Tibial nerve (tissue), 4 donors: ENCODE data around the gene NDUFS7. TPM values are rescaled to one million over a fixed set of nuclear protein-coding genes. Genes with fewer than 3 reads are reported as not detected.

Experiments used
- DNase-seq, 2 donors: peaks; one replicate each; pipeline ENCODE4 v3.0.0-alpha.2; 2019; ENCODE audit warnings: low spot score in 2 of 2
- H3K27ac ChIP-seq, 4 donors: fragments of 200-600 bp; sonication (generic) in 3 of 4; one replicate each; pipeline ENCODE4 v1.5.1; 2017 to 2019; ENCODE audit warnings: mild to moderate bottlenecking in 1 of 4
- H3K27me3 ChIP-seq, 2 donors: fragments of 200-600 bp; sonication (generic) in 1 of 2; one replicate each; pipeline versions ENCODE4 v1.5.1 to v1.6.0; 2017 to 2019
- H3K36me3 ChIP-seq, 3 donors: fragments of 200-600 bp; sonication (generic); one replicate each; pipeline ENCODE4 v1.5.1; 2018 to 2019
- H3K4me1 ChIP-seq, 4 donors: fragments of 200-600 bp; sonication (generic) in 3 of 4; one replicate each; pipeline ENCODE4 v1.5.1; 2017 to 2019
- H3K4me3 ChIP-seq, 4 donors: fragments of 200-600 bp; sonication (generic) in 3 of 4; one replicate each; pipeline ENCODE4 v1.5.1; 2017 to 2019; ENCODE audit warnings: mild to moderate bottlenecking in 1 of 4, moderate library complexity in 1 of 4
- H3K9me3 ChIP-seq, 4 donors: fragments of 200-600 bp; sonication (generic) in 3 of 4; one replicate each; pipeline ENCODE4 v1.5.1; 2017 to 2019
- CTCF ChIP-seq, 5 experiments: fragments of 200-600 bp in 3 of 5; fragments of 450-650 bp in 2 of 5; sonication (generic) in 3 of 5; IDR thresholded peaks; one replicate each; pipeline ENCODE4 v1.5.1; 2016 to 2019; ENCODE audit warnings: antibody characterized with exemption in 5 of 5, mild to moderate bottlenecking in 3 of 5, moderate library complexity in 2 of 5
- EP300 ChIP-seq, 2 donors: sonication (generic); formaldehyde crosslinking; IDR thresholded peaks; one replicate each; pipeline ENCODE4 v1.6.1; 2017; ENCODE audit warnings: antibody characterized with exemption in 2 of 2, mild to moderate bottlenecking in 1 of 2
- POLR2A ChIP-seq, 2 donors: fragments of 450-650 bp; IDR thresholded peaks; one replicate each; pipeline ENCODE4 v1.6.1; 2017; ENCODE audit warnings: antibody characterized with exemption in 2 of 2, mild to moderate bottlenecking in 2 of 2, moderate library complexity in 2 of 2
- WGBS, 2 donors: methylation state at CpG; one replicate each; pipeline ENCODE4 v1.1.5; 2018; 5-methylcytosine and 5-hydroxymethylcytosine counted together
- total RNA-seq, 4 donors: library from RNA; depleted of rRNA; stranded (reverse); fragments of >200 nt; gene quantifications; one replicate each; pipeline ENCODE4 v1.1.0, GENCODE V29; 2016

Gene NDUFS7
- total RNA-seq, 4 donors from 2014 or later = 146 to 162 (median 151) TPM

DNA sequence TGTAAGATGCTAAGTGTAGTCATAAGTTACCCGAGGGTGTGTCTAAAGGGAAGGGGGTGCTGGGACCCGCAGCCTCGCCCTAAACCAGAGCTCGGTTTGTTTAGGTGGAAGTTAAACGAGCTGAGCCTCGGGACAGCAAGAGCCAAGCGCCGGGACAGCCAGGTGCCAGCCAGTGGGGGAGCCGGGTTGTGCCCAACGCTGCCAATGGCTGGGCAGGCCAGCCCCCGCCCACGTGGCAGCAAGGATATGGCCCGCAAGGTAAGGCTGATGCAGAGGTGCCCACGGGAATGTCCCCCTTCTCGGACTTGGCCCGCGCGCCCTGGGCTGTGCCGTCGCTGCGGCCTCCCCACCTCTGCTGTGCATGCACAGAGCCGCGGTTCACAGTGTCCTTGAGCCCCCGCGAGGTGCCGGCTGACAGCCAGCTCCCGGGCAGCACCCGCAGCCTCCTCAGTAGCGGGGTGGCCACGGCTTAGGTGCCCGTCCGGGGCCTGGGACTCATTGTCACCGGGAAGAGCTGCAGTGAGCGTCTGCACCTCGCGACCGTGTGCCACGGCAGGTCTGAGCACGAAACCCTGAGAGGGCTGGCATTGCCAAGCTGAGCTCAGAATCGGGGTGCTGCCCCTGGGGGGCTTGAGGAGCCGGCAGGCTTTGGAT, 45.2 kb downstream of the NDUFS7 start:
- Histone ChIP-seq H3K4me1 (no peaks in the 10 kb centered on the region), H3K27ac (no peak overlapping the region), H3K36me3 (peaks cover 3 to 100% (median 24%) of the 10 kb centered on the region in 3 donors), H3K4me3 (no peak overlapping the region), H3K27me3 (no peaks in the 10 kb centered on the region), H3K9me3 (no peaks in the 10 kb centered on the region)
- no peak for TF ChIP-seq CTCF (IDR thresholded peaks at IDR 0.05)
- TF ChIP-seq EP300 (IDR thresholded peaks at IDR 0.05) = no peak
- no peak for TF ChIP-seq POLR2A (IDR thresholded peaks at IDR 0.05)
- WGBS, 2 donors = 85 to 88% methylated on average over 24 to 41 of the region's 41 CpGs
- DNase-seq = no peak

DNA sequence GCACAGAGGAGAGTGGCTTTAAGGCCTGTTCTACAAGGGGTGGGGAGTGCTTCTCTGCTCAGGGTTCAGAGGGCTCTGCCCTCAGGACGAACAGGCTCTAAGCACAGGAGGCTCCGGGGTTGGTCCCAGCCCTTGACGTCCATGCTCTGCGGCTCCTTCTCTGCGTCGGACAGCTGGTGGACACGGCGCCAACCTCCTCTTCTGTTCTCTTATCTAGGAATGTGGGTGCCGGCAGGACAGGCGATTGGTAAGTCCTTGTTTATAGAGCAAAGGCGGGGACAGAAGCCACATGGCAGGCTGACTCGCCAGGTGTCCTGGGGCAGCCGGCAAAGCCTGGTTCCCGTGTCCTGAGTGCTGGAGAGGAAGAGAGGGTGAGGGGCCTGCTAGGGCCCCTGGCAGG, 46.0 kb downstream of the NDUFS7 start:
- no peak for TF ChIP-seq POLR2A (IDR thresholded peaks at IDR 0.05)
- no peak for TF ChIP-seq EP300 (IDR thresholded peaks at IDR 0.05)
- no peak for TF ChIP-seq CTCF (IDR thresholded peaks at IDR 0.05)
- no peak overlapping the region for H3K4me3 ChIP-seq
- no peaks in the 10 kb centered on the region for H3K4me1 ChIP-seq
- DNase-seq = no peak
- H3K9me3 ChIP-seq = no peaks in the 10 kb centered on the region
- WGBS, 2 donors = 85 to 91% methylated on average over 14 of the region's 14 CpGs
- H3K27ac ChIP-seq = no peak overlapping the region
- H3K36me3 ChIP-seq = peaks cover 6 to 100% (median 27%) of the 10 kb centered on the region in 3 donors
- no peaks in the 10 kb centered on the region for H3K27me3 ChIP-seq

DNA sequence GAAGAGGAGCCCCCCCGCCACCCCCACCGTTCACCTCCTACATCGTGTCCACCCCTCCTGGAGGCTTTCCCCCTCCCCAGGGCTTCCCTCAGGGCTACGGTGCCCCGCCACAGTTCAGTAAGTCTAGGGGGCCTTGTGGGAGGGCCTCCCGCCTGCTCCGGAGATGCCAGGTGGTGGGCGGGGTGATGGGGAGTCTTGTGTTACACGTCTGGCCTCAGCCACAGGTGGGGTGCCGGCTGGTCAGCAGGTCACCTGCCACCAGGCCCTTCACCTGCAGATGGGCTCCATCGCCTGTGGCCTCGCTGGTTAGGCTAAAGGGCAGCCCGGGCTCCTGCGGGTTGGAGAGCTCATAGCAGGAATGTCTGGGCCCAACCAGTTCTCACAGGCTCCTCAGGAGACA, 46.5 kb downstream of the NDUFS7 start:
- Histone ChIP-seq H3K9me3 (no peaks in the 10 kb centered on the region), H3K27me3 (no peaks in the 10 kb centered on the region), H3K4me3 (no peak overlapping the region), H3K4me1 (no peaks in the 10 kb centered on the region), H3K36me3 (peaks cover 6 to 100% (median 28%) of the 10 kb centered on the region in 3 donors), H3K27ac (no peak overlapping the region)
- TF ChIP-seq EP300 (IDR thresholded peaks at IDR 0.05) (no peak), POLR2A (IDR thresholded peaks at IDR 0.05) (no peak), CTCF (IDR thresholded peaks at IDR 0.05) (no peak)
- WGBS, 2 donors = 84 to 92% methylated on average over 8 to 14 of the region's 14 CpGs
- no peak for DNase-seq

DNA sequence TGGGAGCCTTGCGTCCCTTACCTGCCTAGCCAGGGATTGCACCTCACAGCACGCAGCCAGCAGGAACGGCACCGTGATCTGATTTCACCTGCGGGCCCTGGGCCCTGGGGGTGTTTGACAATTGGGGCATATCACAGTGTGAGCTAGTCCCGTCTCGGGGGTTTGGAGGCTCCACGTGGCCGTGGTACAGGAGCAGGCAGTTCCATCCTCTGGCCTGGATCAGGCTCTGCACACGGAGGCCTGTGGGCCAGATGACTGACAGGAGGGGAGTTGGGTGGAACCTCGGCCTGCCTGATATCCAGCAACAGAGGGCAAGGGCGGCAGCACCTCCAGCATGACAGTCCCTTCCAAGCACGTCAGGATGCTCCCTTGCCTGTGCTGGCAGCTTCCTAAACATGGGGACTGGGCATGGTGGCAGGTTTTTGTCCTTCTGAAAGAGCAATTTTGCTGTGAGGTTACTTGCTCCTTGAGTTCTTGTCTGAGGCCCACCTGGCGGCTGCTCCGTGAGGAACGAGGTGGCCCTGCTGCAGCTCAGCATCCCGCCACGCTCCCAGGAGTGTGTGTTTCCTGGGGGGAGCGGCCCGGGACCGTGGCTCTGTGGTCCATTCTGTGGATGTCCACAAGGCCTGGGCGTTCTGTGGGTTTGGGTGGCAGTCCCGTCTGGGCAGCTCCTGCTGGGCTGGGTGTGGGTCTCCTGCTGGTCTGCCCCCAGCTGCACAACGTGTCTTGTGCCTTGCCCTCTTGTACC, 48.2 kb downstream of the NDUFS7 start:
- Histone ChIP-seq H3K27me3 (no peaks in the 10 kb centered on the region), H3K4me3 (no peak overlapping the region), H3K9me3 (no peaks in the 10 kb centered on the region), H3K27ac (no peak overlapping the region), H3K36me3 (peaks cover 6 to 94% (median 28%) of the 10 kb centered on the region in 3 donors), H3K4me1 (no peaks in the 10 kb centered on the region)
- no peak for DNase-seq
- TF ChIP-seq POLR2A (IDR thresholded peaks at IDR 0.05) = no peak
- TF ChIP-seq CTCF (IDR thresholded peaks at IDR 0.05) = no peak
- no peak for TF ChIP-seq EP300 (IDR thresholded peaks at IDR 0.05)
- 81 to 91% methylated on average over 22 to 24 of the region's 24 CpGs for WGBS, 2 donors

- 92 to 94% methylated on average over 16 of the region's 16 CpGs for WGBS, 2 donors
Measured at GRCh38 chr19:1432507-1432887, 48.8 kb downstream of the NDUFS7 start.

More at GRCh38 chr19:1432507-1432887, 48.8 kb downstream of the NDUFS7 start:
- H3K9me3 ChIP-seq = no peaks in the 10 kb centered on the region
- H3K27me3 ChIP-seq = no peaks in the 10 kb centered on the region
- no peak overlapping the region for H3K4me3 ChIP-seq
- no peak overlapping the region for H3K27ac ChIP-seq
- H3K36me3 ChIP-seq = peaks cover 6 to 89% (median 28%) of the 10 kb centered on the region in 3 donors
- DNase-seq = no peak
- peaks cover 0 to under 1% (median 0%) of the 10 kb centered on the region in 4 donors for H3K4me1 ChIP-seq
- TF ChIP-seq CTCF (IDR thresholded peaks at IDR 0.05) (no peak), EP300 (IDR thresholded peaks at IDR 0.05) (no peak), POLR2A (IDR thresholded peaks at IDR 0.05) (no peak)
